EH (cell line): ENCODE data around the gene RAD51AP1.

Experiments
- DNase-seq: peaks from one replicate; pipeline ENCODE4 v3.0.0-alpha.2; 2015; ENCODE audit warnings: low read depth

The RAD51AP1 gene

GRCh38 chr12:4545195-4545594 is 6.5 kb downstream of the RAD51AP1 start:
- DNase-seq, result no peak

- no peak for DNase-seq
These were observed 13.5 kb downstream of the RAD51AP1 start for GRCh38 chr12:4552191-4552590.

GRCh38 chr12:4553943-4554342 is 15.3 kb downstream of the RAD51AP1 start:
- no peak for DNase-seq

- DNase-seq, result no peak
These were observed 17.1 kb downstream of the RAD51AP1 start for GRCh38 chr12:4555804-4556203.

- no peak for DNase-seq
These were observed 18.2 kb downstream of the RAD51AP1 start for GRCh38 chr12:4556735-4557530.

GRCh38 chr12:4557586-4557985 is 18.9 kb downstream of the RAD51AP1 start:
- DNase-seq, result no peak

GRCh38 chr12:4558171-4558570 is 19.5 kb downstream of the RAD51AP1 start:
- DNase-seq, result no peak

GRCh38 chr12:4562034-4562657 is 23.5 kb downstream of the RAD51AP1 start, which contains the start of gene DYRK4:
Gene DYRK4 (plus strand): TSS chr12:4562208. CDS start chr12:4562246, 38 bp downstream.
- peak; percentile 80 for DNase-seq

GRCh38 chr12:4563336-4563735 is 24.6 kb downstream of the RAD51AP1 start:
- DNase-seq, result no peak

- DNase-seq, result no peak
These were observed 26.1 kb downstream of the RAD51AP1 start for GRCh38 chr12:4564818-4565217.

- no peak for DNase-seq
These were observed 27.8 kb downstream of the RAD51AP1 start for GRCh38 chr12:4566474-4566873.

- DNase-seq, result no peak
These were observed 28.6 kb downstream of the RAD51AP1 start for GRCh38 chr12:4567073-4567881.

GRCh38 chr12:4569261-4569660 is 30.6 kb downstream of the RAD51AP1 start:
- no peak for DNase-seq

GRCh38 chr12:4572680-4573079 is 34.0 kb downstream of the RAD51AP1 start:
- DNase-seq, result no peak

- DNase-seq, result peak; percentile 24
These were observed 40.8 kb downstream of the RAD51AP1 start for GRCh38 chr12:4579305-4580102.

- no peak for DNase-seq
These were observed 41.6 kb downstream of the RAD51AP1 start for GRCh38 chr12:4580281-4580688.

GRCh38 chr12:4584281-4584680 is 45.6 kb downstream of the RAD51AP1 start:
- DNase-seq, result no peak

- DNase-seq, result no peak
These were observed 46.2 kb downstream of the RAD51AP1 start for GRCh38 chr12:4584896-4585295.

- no peak for DNase-seq
These were observed 47.8 kb downstream of the RAD51AP1 start for GRCh38 chr12:4586500-4586899.

GRCh38 chr12:4587108-4587507 is 48.4 kb downstream of the RAD51AP1 start:
- no peak for DNase-seq

- no peak for DNase-seq
These were observed 50.2 kb downstream of the RAD51AP1 start for GRCh38 chr12:4588916-4589315.

GRCh38 chr12:4589941-4590340 is 51.3 kb downstream of the RAD51AP1 start:
- DNase-seq, result peak; percentile 35
